H9 (cell line): ENCODE results near the gene C13orf46. TPM values are rescaled to one million over a fixed set of nuclear protein-coding genes. Genes with fewer than 3 reads are reported as not detected.

Experiments
- DNase-seq: peaks from one replicate; pipeline ENCODE4 v3.0.0-alpha.2; 2017
- H2AFZ ChIP-seq: one replicate; pipeline ENCODE4 v1.6.1; 2013; ENCODE audit warnings: mild to moderate bottlenecking, low read length, control low read depth, moderate library complexity
- H2AK5ac ChIP-seq: 2 replicates; pipeline ENCODE4 v1.6.1; 2013; ENCODE audit warnings: low read length, control low read depth, mixed read lengths; ENCODE audit not compliant: insufficient read length
- H2BK120ac ChIP-seq: one replicate; pipeline ENCODE4 v1.6.1; 2013; ENCODE audit warnings: low read depth, mild to moderate bottlenecking, low read length, control low read depth, inconsistent platforms; ENCODE audit not compliant: poor library complexity, severe bottlenecking
- H2BK12ac ChIP-seq: 2 replicates; pipeline ENCODE4 v1.6.1; 2013; ENCODE audit warnings: low read length, control low read depth, mixed read lengths, low read depth; ENCODE audit not compliant: insufficient read length
- H2BK15ac ChIP-seq: 2 replicates; pipeline ENCODE4 v1.6.1; 2013; ENCODE audit warnings: low read depth, low read length, control low read depth
- H2BK20ac ChIP-seq: one replicate; pipeline ENCODE4 v1.6.1; 2013; ENCODE audit warnings: low read depth, mild to moderate bottlenecking, low read length, control low read depth, inconsistent platforms; ENCODE audit not compliant: poor library complexity, severe bottlenecking
- H2BK5ac ChIP-seq: 2 replicates; pipeline ENCODE4 v1.6.1; 2013; ENCODE audit warnings: low read length, control low read depth, mixed read lengths; ENCODE audit not compliant: insufficient read length
- H3K14ac ChIP-seq: 2 replicates; pipeline ENCODE4 v1.6.1; 2013; ENCODE audit warnings: low read length, control low read depth; ENCODE audit not compliant: insufficient read depth
- H3K18ac ChIP-seq: 2 replicates; pipeline ENCODE4 v1.6.1; 2013; ENCODE audit warnings: low read depth, mild to moderate bottlenecking, mixed read lengths, low read length, control low read depth; ENCODE audit not compliant: insufficient read length
- H3K23ac ChIP-seq: 2 replicates; pipeline ENCODE4 v1.6.1; 2013; ENCODE audit warnings: low read length, control low read depth, mixed read lengths, low read depth; ENCODE audit not compliant: insufficient read length
- H3K23me2 ChIP-seq: 2 replicates; pipeline ENCODE4 v1.6.1; 2013; ENCODE audit warnings: low read depth, mild to moderate bottlenecking, mixed read lengths, low read length, control low read depth; ENCODE audit not compliant: insufficient read length, poor library complexity, severe bottlenecking
- H3K27ac ChIP-seq: 2 replicates; pipeline ENCODE4 v1.5.1; 2013; ENCODE audit warnings: low read length, control low read depth, mixed read lengths, low read depth; ENCODE audit not compliant: insufficient read length
- H3K27me3 ChIP-seq: 2 replicates; pipeline ENCODE4 v1.6.1; 2013; ENCODE audit warnings: low read length, control low read depth, inconsistent platforms; ENCODE audit not compliant: insufficient read depth
- H3K4ac ChIP-seq: 2 replicates; pipeline ENCODE4 v1.6.1; 2013; ENCODE audit warnings: low read depth, mild to moderate bottlenecking, control low read depth, inconsistent platforms, low read length, moderate library complexity
- H3K4me1 ChIP-seq: 2 replicates; pipeline ENCODE4 v1.6.1; 2013; ENCODE audit warnings: low read length, control low read depth, inconsistent platforms; ENCODE audit not compliant: insufficient read depth
- H3K4me2 ChIP-seq: 2 replicates; pipeline ENCODE4 v1.6.1; 2013; ENCODE audit warnings: low read length, control low read depth, mixed read lengths; ENCODE audit not compliant: insufficient read length, insufficient read depth
- H3K56ac ChIP-seq: 2 replicates; pipeline ENCODE4 v1.6.1; 2013; ENCODE audit warnings: low read depth, mild to moderate bottlenecking, mixed read lengths, low read length, control low read depth; ENCODE audit not compliant: insufficient read length
- H3K79me1 ChIP-seq: 2 replicates; pipeline ENCODE4 v1.6.1; 2013; ENCODE audit warnings: low read depth, mild to moderate bottlenecking, moderate library complexity, low read length, control low read depth, inconsistent platforms; ENCODE audit not compliant: insufficient read depth, poor library complexity, severe bottlenecking
- H3K79me2 ChIP-seq: 2 replicates; pipeline ENCODE4 v1.6.1; 2013; ENCODE audit warnings: low read length, control low read depth, inconsistent platforms; ENCODE audit not compliant: insufficient read depth
- H3K9ac ChIP-seq: 2 replicates; pipeline ENCODE4 v1.6.1; 2013; ENCODE audit warnings: low read length, control low read depth, mixed read lengths; ENCODE audit not compliant: insufficient read length; ENCODE audit errors: extremely low read depth
- H3K9me3 ChIP-seq: one replicate; pipeline ENCODE4 v1.6.1; 2013; ENCODE audit warnings: low read depth, low read length, inconsistent platforms; ENCODE audit not compliant: control insufficient read depth
- H3T11ph ChIP-seq: one replicate; pipeline ENCODE4 v1.6.1; 2013; ENCODE audit warnings: mild to moderate bottlenecking, low read length, control low read depth, inconsistent platforms
- H4K20me1 ChIP-seq: one replicate; pipeline ENCODE4 v1.6.1; 2013; ENCODE audit not compliant: control insufficient read depth, insufficient read length, insufficient read depth
- H4K5ac ChIP-seq: 2 replicates; pipeline ENCODE4 v1.6.1; 2013; ENCODE audit warnings: low read depth, mild to moderate bottlenecking, mixed read lengths, low read length, control low read depth; ENCODE audit not compliant: insufficient read length
- H4K8ac ChIP-seq: replicated peaks from 2 replicates; pipeline ENCODE4 v1.6.1; 2013; ENCODE audit warnings: low read length, control low read depth, mixed read lengths, low read depth; ENCODE audit not compliant: insufficient read length
- H4K91ac ChIP-seq: 2 replicates; pipeline ENCODE4 v1.6.1; 2013; ENCODE audit warnings: low read depth, mild to moderate bottlenecking, moderate library complexity, mixed read lengths, low read length, control low read depth; ENCODE audit not compliant: insufficient read length
- H3K27ac Mint-ChIP-seq, 3 experiments: 2 replicates in 2 of 3; 3 replicates in 1 of 3; pipeline ENCODE4 v1.8.0; 2020 to 2021; ENCODE audit warnings: mixed read lengths in 3 of 3, mild to moderate bottlenecking in 1 of 3, moderate library complexity in 1 of 3
- H3K27me3 Mint-ChIP-seq: 2 replicates; pipeline ENCODE4 v1.8.0; 2021; ENCODE audit warnings: low read depth, mild to moderate bottlenecking, moderate library complexity, mixed read lengths
- H3K36me3 Mint-ChIP-seq, 3 experiments: 2 replicates in 2 of 3; 3 replicates in 1 of 3; pipeline ENCODE4 v1.8.0; 2020 to 2021; ENCODE audit warnings: low read depth in 3 of 3, mixed read lengths in 3 of 3; ENCODE audit not compliant: insufficient read depth in 1 of 3
- H3K4me1 Mint-ChIP-seq, 2 experiments: 2 replicates each; pipeline ENCODE4 v1.8.0; 2020; ENCODE audit warnings: mixed read lengths in 2 of 2
- H3K4me3 Mint-ChIP-seq, 2 experiments: 2 replicates in 1 of 2; 3 replicates in 1 of 2; pipeline ENCODE4 v1.8.0; 2020 to 2021; ENCODE audit warnings: mild to moderate bottlenecking in 2 of 2, mixed read lengths in 2 of 2, moderate library complexity in 1 of 2
- H3K9me3 Mint-ChIP-seq, 2 experiments: 2 replicates in 1 of 2; 3 replicates in 1 of 2; pipeline ENCODE4 v1.8.0; 2020; ENCODE audit warnings: mild to moderate bottlenecking in 2 of 2, mixed read lengths in 2 of 2, moderate library complexity in 1 of 2
- WGBS: extraction: QIAGEN DNeasy Blood & Tissue Kit; methylation state at CpG from one replicate; pipeline ENCODE4 v1.1.7; 2013; ENCODE audit warnings: missing lambda C conversion rate, low lambda C conversion rate, mixed read lengths; ENCODE audit not compliant: insufficient read length; ENCODE audit errors: extremely low coverage; 5-methylcytosine and 5-hydroxymethylcytosine counted together
- total RNA-seq: library from RNA; stranded (reverse); gene quantifications from 2 replicates; pipeline ENCODE4 v1.2.1, GENCODE V29; 2021
- TF ChIP-seq, protein P1 (sequence below): fragments of 200-600 bp; sonication (generic); conservative IDR thresholded peaks from 3 replicates; pipeline ENCODE4 v1.8.0; 2021; ENCODE audit warnings: antibody characterized with exemption, mild to moderate bottlenecking

The C13orf46 gene
- total RNA-seq, 1 experiment from 2014 or later: 0.55 TPM

DNA sequence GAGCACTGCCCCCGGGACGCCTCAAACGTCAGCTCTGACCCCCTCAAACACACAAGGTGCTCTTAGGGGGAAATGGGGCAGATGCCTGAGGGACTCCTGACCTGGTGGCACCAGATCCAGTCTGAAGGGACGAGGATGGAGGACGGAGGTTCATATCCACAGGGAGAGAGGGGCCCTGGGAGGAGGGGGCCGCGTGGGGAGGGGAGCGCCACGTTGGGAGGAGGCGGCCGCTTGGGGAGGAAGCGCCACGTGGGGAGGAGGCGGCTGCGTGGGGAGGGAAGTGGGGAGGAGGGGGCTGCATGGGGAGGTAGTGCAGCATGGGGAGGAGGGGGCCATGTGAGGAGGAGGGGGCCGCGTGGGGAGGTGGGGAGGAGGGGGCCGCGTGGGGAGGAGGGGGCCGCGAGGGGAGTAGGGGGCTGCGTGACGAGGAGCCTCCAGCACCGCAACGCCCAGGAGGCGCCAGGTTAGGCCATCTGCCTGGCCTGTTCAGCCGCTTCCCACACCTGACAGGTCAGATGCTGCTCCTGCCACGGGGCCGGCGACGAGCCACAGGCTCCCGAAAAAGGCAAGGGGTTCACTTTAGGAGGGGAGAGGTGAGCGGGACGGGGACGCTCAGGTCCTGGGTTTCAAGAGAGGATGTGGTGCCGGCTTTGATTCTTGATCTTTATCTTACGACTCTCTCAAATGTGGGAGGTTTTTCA is 36.7 kb upstream of the C13orf46 start:
- no peak overlapping the region for H2AFZ ChIP-seq
- H2AK5ac ChIP-seq: no peak overlapping the region
- no peaks in the 10 kb centered on the region for H3K79me2 ChIP-seq
- H4K91ac ChIP-seq: no peak overlapping the region
- no peaks in the 10 kb centered on the region for H3K79me1 ChIP-seq
- H3K4me2 ChIP-seq: no peak overlapping the region
- no peaks in the 10 kb centered on the region for H3K23me2 ChIP-seq
- no peaks in the 10 kb centered on the region for H3K9me3 ChIP-seq
- no peak overlapping the region for H3K18ac ChIP-seq
- no peak overlapping the region for H3K14ac ChIP-seq
- Mint-ChIP-seq H3K27me3 (no peaks in the 10 kb centered on the region), H3K27ac (peak overlapping the region in 1 of 3 experiments; percentile 50; a peak in 3 of 7 replicates), H3K36me3 (peaks cover 8 to 10% (median 10%) of the 10 kb centered on the region in 3 experiments), H3K4me3 (no peak overlapping the region), H3K9me3 (no peaks in the 10 kb centered on the region), H3K4me1 (no peaks in the 10 kb centered on the region)
- no peak overlapping the region for H3K4ac ChIP-seq
- no peak overlapping the region for H3K23ac ChIP-seq
- H3K9ac ChIP-seq: no peak overlapping the region
- no peak overlapping the region for H2BK12ac ChIP-seq
- no peak overlapping the region for H3T11ph ChIP-seq
- H3K27me3 ChIP-seq: no peaks in the 10 kb centered on the region
- H2BK20ac ChIP-seq: no peak overlapping the region
- WGBS: no CpG with 5 or more reads among the region's 37 CpGs
- no peak overlapping the region for H3K56ac ChIP-seq
- TF ChIP-seq, protein P1, sequence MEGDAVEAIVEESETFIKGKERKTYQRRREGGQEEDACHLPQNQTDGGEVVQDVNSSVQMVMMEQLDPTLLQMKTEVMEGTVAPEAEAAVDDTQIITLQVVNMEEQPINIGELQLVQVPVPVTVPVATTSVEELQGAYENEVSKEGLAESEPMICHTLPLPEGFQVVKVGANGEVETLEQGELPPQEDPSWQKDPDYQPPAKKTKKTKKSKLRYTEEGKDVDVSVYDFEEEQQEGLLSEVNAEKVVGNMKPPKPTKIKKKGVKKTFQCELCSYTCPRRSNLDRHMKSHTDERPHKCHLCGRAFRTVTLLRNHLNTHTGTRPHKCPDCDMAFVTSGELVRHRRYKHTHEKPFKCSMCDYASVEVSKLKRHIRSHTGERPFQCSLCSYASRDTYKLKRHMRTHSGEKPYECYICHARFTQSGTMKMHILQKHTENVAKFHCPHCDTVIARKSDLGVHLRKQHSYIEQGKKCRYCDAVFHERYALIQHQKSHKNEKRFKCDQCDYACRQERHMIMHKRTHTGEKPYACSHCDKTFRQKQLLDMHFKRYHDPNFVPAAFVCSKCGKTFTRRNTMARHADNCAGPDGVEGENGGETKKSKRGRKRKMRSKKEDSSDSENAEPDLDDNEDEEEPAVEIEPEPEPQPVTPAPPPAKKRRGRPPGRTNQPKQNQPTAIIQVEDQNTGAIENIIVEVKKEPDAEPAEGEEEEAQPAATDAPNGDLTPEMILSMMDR: no peak
- H3K4me1 ChIP-seq: no peaks in the 10 kb centered on the region
- H2BK15ac ChIP-seq: no peak overlapping the region
- no peak for DNase-seq
- no peak overlapping the region for H3K27ac ChIP-seq
- no peak overlapping the region for H4K5ac ChIP-seq
- H2BK5ac ChIP-seq: no peak overlapping the region
- no peak overlapping the region for H4K8ac ChIP-seq
- no peaks in the 10 kb centered on the region for H4K20me1 ChIP-seq
- no peak overlapping the region for H2BK120ac ChIP-seq
